NAMALWA (cell line): ENCODE measurements around the gene NEURL2.

Source experiments
- DNase-seq: peaks from one replicate; pipeline ENCODE4 v3.0.0-alpha.2; 2015; ENCODE audit warnings: low spot score

NEURL2 gene

DNA sequence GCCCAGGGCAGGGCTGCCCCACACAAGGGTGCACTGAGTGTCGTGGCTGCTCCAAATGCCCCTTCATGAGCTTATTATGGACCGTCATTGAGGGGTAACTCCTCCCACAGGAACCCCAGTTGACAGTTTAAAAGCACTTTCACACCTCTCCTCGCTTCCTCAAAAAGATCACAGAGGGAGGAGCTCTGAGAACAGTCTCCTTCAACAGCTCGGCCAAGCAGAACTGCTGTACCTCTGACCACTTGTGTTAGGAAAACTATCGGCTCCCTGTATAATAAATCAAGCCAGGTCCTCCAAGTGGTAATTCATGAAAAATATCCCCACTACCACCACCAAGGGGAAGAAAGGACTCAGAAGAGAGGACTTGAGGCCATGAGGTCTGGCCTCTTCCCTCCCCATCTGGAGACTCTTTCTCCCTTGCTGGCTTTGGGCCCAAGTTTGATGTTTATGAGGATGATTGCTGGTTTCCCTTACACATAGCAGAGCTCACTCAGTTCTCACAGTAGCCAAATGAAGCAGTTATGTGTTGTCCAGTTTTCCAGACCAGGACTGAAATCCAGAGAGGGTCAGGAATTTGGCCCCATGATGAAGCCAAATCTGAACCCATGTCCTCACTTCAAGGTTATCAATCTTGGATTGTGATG lies 48.7 kb downstream of the NEURL2 start:
- DNase-seq = peak; percentile 67

GRCh38 chr20:45841407-45842129 lies 49.4 kb downstream of the NEURL2 start:
- DNase-seq = no peak

GRCh38 chr20:45840700-45841198 lies 50.3 kb downstream of the NEURL2 start:
- DNase-seq = no peak
